Medulla oblongata (tissue), 1 donor: ENCODE measurements around the gene ECE1.

ENCODE experiments used
- DNase-seq: peaks from one replicate; pipeline ENCODE4 v3.0.0-alpha.2; 2015; ENCODE audit errors: extremely low spot score

The ECE1 gene

DNA sequence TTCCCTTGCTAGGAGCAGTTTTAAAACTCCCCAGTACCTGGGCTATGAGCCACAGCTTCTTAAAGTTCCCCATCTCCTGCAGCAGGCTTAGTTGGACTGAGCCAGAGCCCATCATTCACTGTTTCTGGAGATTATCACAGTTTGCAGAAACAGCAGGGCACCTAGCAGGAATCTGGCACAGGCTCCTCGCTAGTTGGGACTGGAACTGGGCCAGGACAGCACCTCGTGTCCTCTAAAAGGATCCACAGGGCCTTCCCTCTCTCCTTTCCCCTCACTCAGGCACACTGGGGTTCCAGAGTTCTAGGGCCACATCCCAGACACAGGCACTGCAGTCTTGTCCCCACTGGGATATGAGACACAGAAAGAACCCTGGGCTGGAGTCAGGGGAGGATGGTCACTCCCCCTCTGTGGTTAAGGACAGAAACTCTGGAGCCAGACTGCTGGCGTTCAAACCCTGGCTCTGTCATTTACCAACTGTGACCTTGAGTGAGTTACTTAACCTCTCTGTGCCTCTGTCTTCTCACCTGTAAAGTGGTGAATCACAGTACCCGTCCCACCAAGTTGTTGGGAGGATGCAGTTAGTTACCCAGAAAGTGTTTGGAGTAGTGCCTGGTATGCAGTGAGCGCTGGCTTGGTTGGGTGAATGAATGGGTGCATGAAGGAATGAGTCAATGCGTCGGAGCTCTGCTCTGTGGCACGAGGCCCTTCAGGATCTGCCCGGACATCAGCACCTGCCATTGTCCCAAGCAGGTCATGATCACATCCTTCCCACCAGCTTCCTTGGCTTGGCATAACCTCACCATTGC is 18.8 kb upstream of the ECE1 start:
- DNase-seq: no peak

GRCh38 chr1:21308330-21308729 is 18.1 kb upstream of the ECE1 start:
- DNase-seq: no peak

DNA sequence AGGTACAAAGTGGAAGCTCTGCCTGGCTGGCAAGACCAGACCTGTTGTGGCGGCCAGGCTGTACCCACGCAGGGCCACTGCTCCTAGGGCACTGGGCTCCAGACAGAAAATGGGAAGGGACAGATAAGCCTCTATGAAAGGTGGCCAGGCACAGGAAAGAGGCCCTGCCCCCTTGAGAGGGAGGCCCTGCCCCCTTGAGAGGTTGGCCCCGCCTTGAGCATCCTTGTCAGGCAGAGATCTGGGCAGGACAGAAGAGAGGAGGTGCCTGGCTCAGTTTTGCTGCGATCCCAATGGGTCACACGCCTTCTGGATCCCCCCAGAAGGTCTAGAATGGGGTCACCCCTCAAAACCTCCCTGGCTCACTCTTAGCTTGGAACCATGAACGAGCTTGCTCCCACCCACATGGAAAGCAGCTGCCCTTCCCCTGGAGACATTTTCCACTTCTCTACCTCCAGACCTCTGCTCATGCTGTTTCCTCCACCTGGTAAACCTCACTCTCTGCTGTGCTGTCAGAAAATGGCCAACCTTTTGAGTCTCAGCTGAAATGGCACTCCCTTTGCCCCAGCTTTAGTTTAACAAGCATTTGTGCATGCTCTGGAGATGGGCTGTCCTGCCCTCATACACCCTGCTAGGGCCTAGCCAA is 17.5 kb upstream of the ECE1 start:
- DNase-seq: no peak

DNA sequence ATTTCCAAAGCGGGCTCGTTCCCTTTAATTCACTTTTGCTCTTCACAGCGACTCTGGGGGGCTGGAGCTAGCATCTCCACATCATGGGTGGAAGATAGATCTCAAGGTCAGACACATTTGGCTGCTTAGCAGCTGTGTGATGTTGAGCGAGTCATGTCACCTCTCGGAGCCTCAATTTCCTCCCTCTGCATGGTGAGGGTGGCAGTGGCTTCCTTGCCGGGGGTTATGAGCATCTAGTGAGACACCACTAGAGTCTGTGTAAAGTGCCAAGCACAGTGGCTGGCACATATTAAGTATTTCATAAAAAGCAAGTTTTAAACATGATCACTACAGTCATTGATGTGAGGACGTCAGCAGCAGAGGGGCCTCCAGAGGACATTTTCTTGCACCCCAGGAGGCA is 16.9 kb upstream of the ECE1 start:
- no peak for DNase-seq

- DNase-seq: no peak
Measured at GRCh38 chr1:21305900-21306189, 15.6 kb upstream of the ECE1 start.

DNA sequence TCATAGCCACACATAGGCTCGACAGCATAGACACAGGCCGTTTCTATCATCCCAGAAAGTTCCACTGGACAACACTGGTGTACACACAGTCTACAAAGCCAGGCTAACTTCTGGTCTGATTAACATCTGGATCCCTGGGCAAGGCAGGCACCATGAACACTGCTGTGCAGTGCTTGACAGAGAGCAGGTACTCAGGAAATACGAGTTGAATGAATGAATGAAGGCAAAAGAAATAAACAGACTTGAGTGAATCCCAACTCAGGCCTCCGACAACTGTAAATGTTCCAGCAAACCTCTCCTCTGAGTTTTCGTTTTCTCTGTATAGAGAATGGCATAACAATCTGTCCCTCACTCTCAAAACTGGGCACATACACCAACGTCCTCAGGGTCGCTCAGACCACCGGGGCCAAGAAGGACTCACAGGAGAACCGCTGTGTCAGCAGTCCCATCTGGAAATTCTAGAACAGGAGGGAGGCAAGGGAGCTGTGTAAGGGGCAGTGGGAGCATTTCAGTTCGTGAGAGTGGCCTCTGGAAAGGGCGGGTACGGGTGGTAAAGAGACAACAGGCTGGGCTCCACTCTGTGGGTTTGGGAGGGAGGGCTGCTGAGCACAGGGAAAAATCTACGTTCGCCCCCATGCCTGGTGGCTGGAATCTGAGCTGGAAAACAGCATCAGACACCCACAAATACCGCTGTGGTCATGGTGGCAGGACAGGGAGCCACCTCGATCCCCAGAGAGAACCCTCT is 15.1 kb upstream of the ECE1 start:
- no peak for DNase-seq

DNA sequence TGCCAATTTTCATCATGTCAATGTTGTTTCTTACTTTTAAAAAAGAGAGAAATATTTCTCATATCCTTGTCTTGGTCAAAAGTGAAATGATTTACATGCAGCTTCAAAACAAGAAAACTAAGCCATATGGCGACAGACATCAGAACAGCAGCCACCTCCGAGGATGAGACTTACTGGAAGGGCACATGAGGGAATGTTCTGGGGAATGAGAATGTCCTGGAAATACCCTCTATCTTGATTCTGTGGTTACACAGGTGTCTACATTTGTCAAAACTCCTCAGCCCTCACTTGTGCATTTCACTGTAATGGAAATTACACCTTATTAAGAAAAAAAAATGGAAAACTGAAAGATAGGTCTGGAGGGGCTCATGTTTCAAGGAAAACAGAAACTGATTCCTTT is 14.2 kb upstream of the ECE1 start:
- no peak for DNase-seq

- DNase-seq: no peak
Measured at GRCh38 chr1:21302747-21303715, 12.8 kb upstream of the ECE1 start.

DNA sequence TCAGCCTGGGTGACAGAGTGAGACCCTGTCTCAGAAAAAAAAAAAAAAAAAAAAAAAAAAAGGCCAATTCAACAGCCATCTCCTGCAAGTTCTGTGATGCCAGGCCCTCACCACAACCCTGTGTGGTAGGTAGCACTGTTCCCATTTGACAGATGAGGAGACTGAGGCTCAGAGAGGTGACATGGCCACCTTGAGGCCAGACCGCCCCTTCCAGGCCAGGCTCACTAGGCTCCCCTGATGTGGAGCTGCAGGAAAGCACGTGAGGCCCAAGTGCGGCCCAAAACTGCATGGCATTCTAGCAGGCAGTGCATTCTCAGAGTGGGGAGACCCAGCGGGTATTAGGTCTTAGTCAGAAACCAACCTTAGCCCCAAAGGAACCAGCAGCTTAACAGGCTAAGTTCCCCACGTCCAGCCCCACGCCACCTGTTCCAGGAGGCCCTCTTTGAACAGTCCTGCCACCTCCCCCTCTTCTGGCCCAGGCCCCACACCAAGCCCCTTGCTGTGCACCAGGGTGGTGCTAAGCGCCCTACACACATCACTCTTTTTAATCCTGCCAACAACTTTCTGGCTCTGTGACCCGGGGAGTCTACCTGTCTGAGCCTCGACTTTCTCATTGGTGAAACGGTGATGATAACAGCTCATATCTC is 11.7 kb upstream of the ECE1 start:
- DNase-seq: no peak

- no peak for DNase-seq
Measured at GRCh38 chr1:21300774-21301173, 10.5 kb upstream of the ECE1 start.

DNA sequence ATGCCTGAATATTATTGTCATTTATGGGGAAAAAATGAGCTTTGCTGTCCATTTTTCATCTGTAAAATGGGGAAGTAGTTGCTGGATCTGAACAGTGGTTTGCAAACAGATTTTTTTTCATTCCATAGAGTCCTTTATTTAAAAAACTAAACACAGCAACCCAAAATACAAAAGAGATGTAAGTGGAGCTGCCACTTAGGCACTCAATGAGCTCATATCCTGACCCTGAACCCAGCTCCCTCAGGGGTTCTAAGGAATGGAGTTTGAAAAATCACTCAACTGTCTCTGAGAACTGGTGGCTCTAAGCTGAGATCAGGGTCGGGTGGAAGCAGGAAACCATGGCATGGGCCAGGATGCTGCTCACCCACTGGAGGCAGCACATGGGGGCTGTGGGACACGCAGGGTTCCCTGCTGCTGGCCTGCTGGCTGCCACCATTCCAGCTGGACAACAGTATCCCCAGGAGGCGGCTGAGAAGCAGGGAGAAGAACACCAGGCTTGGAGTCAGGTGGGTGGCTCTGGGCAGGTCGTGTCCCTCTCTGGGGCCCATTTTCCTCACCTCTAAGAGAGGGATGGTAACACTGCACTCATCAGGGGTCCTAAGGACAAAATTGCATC is 9.6 kb upstream of the ECE1 start:
- no peak for DNase-seq

- no peak for DNase-seq
Measured at GRCh38 chr1:21298981-21299391, 8.7 kb upstream of the ECE1 start.

- DNase-seq: no peak
Measured at GRCh38 chr1:21297975-21298374, 7.7 kb upstream of the ECE1 start.

DNA sequence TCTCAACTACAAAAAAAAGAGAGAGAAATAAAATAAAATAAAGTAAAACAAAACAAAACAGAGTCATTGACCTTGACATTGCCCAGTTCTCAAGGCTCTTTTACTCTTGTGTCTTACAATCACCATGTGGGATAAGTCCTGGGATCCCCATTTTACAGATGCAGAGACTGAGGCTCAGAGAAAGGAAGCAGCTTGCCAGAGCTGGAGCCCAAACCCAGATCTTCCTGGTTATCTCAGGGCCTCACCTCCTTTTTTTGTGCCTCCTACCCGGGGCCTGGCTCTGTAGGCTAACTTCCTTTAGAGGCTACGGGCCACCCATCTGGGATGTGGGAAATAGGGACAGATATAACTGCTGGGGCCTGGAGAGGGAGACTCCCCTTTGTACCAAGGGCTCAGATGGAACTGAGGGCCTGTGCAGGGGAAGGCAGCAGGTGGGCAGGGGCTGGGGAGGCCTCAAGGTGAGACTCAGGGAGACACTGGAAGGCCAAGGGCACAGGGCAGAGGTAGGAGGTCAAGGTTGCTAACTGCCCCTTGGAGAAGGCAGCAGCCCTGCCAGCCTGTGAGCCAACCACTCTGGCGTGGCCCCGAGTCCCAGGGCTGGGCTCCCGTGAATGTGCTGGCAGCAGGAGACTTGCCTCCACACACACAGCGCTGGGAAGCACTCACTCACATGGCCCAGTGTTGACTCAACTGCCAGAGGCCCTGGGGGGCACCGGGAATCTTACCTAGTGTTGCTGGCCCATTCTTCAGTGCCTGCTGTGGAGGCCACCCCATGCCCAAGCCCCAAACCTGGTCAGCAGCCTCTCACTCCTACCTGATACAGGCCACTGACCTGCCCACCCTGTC is 6.5 kb upstream of the ECE1 start:
- DNase-seq: no peak

DNA sequence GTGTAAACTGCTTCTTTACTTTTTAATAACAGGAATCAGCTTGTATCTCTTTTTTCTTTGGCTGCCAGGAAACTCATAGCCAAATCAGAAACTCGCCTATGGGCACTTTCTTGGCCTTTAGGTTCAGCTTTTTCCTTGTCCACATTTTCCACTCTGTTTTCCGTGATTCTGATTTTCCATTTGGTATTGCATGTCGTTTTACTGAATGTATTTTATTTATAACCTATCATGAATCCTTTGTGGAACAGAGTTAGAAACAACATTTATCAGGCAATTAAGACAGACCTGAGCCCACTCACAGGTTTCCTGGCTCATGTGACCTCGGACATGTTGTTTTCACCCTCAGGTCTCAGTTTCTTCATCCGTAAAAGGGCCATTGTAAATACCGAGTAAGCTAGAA is 5.3 kb upstream of the ECE1 start:
- DNase-seq: no peak

- DNase-seq: no peak
Measured at GRCh38 chr1:21295002-21295401, 4.7 kb upstream of the ECE1 start.

- no peak for DNase-seq
Measured at GRCh38 chr1:21294266-21294989, 4.2 kb upstream of the ECE1 start.

- no peak for DNase-seq
Measured at GRCh38 chr1:21293537-21294265, 3.4 kb upstream of the ECE1 start.
